ENCODE data around the gene SLC25A11.
"Not testable (repeated sequence)": the region's sequence is repeated elsewhere in the genome, so short reads cannot be mapped to it uniquely, and the experiment has no call there.

SLC25A11 gene

DNA sequence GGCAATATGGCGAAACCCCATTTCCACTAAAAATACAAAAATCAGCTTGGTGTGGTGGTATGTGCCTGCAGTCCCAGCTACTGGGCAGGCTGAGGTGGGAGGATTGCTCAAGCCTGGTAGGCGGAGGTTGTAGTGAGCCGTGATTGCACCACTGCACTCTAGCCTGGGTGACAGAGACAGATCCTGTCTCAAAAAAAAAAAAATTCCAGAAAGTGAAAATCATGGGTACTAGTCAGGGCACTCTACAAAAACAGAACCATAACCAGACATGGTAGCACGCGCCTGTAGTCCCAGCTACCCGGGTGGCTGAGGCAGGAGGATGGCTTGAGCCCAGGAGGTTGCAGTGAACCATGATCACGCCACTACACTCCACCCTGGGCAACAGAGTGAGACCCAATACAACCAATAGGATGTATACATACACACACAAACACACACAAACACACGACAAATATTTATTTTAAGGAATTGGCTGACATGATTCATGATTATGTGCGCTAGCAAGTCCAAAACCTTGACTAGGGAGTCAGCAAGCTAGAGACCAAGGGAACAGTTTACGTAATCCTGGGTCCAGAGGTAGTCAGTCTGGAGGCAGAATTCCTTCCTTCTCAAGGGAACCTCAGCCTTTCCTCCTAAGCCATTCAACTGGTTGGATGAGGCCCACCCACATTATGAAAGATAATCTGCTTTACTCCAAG is 19.3 kb downstream of the SLC25A11 start:
- DNase-seq (ENCODE audit: low spot score), result no peak

GRCh38 chr17:4919511-4920047 is 20.3 kb downstream of the SLC25A11 start:
- no peak for DNase-seq (ENCODE audit: low spot score)

GRCh38 chr17:4914551-4914950 is 25.3 kb downstream of the SLC25A11 start:
- not testable (repeated sequence) for DNase-seq (ENCODE audit: low spot score)

DNA sequence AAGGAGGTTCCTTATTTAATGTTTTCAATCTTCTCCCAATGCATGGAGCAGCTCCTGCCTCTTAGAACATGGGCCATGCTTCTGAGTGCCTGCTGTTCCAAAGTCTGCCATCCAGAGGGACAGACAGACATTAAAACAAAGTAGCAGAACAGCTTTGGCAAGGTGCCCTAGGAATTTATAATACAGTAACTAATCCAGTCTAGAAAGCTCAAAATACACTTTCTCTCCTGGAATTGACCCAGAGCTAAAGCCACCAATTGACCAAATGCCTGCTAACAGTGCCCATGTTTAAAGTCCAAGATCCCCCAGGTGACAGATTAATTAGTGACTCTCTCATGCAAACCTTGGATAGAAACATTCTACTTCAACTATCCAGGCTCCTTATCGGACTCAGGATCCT is 25.9 kb downstream of the SLC25A11 start:
- DNase-seq (ENCODE audit: low spot score), result no peak

DNA sequence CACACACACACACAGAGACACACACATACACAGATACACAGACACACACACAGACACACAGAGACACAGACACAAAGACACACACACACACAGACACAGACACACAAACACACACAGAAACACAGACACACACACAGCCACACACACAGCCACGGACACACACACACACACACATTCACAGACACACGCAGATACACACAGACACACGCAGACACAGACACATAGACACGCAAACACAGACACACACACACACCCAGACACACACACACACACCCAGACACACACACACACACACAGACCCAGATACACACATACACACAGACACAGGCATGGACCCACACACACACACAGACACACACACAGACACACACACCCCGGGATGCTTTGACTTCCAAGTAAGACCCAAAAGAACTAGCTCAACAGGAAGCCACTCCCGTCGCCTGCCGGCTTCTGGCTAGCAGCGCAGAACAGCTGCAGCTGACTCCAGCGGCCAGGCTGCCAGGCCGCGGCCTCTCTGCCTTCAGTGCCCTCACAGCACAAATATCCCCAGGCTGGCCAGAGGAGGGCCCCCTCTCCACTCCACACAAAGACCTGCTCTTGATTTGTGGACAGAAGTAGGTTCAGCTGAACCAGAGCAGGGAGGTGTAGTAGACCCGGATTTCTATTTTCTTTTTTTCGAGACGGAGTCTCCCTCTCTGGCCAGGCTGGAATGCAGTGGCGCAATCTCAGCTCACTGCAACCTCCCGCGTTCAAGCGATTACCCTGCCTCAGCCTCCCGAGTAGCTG is 30.9 kb downstream of the SLC25A11 start:
- peak; percentile 87 for DNase-seq (ENCODE audit: low spot score)

DNA sequence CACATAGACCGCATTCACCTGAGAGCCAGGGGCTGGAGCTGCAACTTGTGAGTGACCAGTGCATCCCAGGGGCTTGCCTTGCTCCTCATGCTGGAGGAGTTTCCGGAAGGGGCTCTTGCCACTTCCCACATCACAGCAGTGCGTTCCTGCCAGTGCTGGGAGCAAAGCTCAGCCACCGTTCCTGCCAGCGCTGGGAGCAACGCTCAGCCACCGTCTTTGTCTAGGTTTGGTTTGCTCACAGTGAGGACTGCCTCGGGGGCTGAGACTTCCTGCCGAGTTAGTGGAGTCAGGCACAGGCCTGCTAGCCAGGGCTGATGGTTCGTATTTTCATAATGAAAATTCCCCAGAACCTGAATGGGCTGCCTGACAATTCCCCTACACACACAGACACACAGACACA is 31.5 kb downstream of the SLC25A11 start:
- no peak for DNase-seq (ENCODE audit: low spot score)

GRCh38 chr17:4906642-4907041 is 33.2 kb downstream of the SLC25A11 start:
- not testable (repeated sequence) for DNase-seq (ENCODE audit: low spot score)

GRCh38 chr17:4903051-4903818 is 36.6 kb downstream of the SLC25A11 start, which contains the start of gene CHRNE:
Gene CHRNE, minus strand, starts transcription at chr17:4903098. Its CDS starts 35 bp downstream, at chr17:4903063.
- DNase-seq (ENCODE audit: low spot score), result no peak

GRCh38 chr17:4902540-4902939 is 37.3 kb downstream of the SLC25A11 start:
- no peak for DNase-seq (ENCODE audit: low spot score)

DNA sequence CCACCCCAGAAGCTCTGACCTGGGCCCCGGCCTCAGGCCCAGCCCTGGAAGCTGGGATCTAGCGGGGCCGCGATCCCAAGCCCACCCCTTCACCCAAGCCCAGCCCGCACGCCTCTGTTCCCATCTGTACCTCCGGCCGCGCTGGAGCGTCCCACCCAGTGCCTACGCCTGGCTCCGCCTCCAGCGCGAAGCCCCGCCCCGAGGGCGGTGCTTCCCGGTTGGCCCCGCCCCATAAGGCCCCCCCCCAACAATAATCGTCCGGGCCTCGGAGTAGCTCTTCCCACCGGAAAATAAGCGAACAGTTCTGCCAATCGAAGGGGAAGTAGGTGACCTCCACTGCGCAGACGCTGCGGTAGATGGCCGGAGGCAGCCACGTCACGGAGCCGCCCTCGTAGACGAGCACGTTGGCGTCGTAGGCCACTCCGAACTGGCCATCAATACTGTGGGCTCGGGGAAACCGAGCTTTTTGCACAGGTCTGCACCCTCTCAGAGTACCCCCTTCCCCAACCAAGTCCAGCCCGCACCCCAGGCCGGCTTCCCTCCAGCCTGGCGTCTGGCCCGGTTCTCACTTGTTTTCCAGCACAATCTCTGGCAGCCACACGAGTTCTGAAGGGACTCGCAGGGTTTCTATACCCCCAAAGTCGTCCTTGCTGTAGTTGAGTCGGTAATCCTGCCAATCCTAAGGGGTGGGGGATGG is 38.0 kb downstream of the SLC25A11 start:
- DNase-seq (ENCODE audit: low spot score), result no peak

DNA sequence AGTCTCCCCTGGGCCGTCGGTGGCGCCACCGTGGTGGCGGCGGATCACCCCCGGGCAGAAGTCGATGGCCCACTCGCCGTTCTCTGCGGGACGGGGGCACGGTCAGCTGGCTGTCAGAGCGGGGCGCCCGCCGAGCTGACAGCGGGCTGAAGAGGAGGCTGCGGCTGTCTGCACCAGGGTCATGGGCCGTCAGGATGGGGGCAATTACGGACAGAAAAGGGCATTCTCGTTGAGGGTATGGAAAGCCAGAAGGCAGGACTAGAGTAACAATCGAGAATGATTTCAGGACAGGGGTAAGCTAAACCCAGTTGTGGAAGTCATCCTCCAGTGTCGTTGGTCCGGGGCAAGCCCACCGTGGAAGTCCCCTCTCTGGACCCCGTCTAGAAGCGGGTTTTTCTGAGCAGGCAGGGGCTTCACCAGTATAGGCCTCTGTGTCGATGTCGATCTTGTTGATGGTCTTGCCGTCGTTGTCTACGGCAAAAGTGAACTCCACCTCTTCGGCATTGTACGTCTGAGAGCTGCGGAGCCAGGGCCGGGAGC is 38.7 kb downstream of the SLC25A11 start:
- no peak for DNase-seq (ENCODE audit: low spot score)

GRCh38 chr17:4900231-4901107 is 39.4 kb downstream of the SLC25A11 start:
- no peak for DNase-seq (ENCODE audit: low spot score)

DNA sequence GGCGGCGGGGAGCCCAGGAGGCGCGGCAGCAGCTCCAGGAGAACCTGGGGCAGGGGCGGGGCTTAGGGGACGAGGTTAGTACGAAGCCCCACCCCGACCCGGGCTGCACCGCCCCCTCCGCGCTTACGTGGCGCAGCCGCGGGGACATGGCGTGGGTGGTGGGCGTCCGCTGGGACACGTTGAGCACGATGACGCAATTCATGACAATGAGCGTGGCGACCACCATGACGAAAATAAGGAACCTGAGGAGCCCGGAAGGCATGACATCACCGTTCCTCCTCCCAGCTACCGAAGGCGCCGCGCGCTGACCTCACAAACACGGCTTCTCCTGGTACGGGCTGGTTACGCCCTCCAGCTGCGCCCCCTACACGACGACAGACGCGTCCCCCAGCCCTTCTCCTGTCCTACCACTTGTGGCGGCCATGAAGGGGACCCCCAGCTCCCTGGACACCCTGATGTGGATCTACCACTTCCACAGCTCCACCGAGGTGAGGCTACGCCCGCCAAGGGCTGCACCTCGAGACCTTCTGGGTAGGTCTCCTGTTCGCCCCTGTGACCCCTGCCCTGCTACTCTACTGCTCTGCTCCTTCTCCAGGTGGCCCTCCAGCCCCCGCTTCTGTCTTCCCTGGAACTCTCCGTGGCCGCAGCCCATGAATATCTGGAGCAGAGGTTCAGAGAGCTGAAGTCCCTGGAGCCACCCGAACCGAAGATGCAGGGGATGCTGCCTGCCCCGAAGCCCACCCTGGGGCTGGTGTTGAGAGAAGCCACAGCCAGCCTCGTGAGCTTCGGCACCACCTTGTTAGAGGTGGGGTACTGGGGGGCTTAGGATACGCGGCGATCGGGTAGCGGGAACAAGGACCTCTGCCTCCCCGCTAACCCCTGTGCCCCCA is 40.3 kb downstream of the SLC25A11 start, which contains the start of gene C17orf107:
Gene C17orf107 (plus strand): TSS at position 196 of the 890 bp plus-strand sequence. CDS start 227 bp downstream, at position 423.
- peak; percentile 71 for DNase-seq (ENCODE audit: low spot score)

DNA sequence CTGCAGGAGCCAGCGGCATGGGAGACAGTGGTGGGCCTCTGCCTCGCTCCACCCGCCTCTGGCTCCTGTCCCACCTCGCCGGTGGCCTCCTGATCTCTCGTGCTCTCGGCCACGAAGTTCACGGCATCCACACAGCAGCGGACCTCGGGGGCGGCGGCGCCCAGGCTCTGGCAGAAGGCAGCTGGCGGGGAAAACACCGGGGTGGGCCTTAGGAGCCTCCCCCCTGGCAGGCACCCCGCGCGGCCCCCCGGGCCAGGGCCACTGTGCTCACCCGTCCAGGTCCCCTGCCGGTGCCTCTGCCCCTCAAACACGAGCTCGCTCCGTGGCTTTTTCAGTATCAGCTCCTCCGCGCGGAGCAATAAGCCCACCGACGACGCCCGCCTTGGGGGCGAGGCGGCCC is 40.9 kb downstream of the SLC25A11 start:
- no peak for DNase-seq (ENCODE audit: low spot score)

GRCh38 chr17:4898351-4898750 is 41.5 kb downstream of the SLC25A11 start:
- DNase-seq (ENCODE audit: low spot score), result no peak

DNA sequence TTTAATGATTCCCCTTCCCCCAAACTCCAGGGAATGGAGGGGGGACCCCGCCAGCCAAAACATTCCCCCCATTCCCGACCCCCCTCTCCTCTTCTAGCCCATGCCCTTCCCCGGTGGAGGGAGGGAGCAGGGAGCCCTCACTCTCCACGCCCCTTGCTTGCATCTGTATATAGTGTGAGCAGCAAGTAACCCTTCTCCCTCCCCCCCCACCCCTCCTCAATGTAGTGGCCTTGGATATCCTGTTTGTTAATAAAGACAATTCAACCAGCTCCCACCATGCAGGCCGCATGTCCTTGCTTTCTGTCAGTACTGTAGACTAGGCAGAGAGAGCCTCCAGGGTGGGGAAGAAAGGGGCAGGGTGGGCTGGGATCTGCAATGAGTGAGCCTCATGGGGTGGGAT is 42.1 kb downstream of the SLC25A11 start:
- DNase-seq (ENCODE audit: low spot score), result no peak

GRCh38 chr17:4897198-4897687 is 42.6 kb downstream of the SLC25A11 start:
- no peak for DNase-seq (ENCODE audit: low spot score)

- no peak for DNase-seq (ENCODE audit: low spot score)
These were observed 43.3 kb downstream of the SLC25A11 start for GRCh38 chr17:4896332-4897197.

All from hepatic stellate cell (primary cell).